ENCODE data around the gene SPATA25.

The SPATA25 gene

GRCh38 chr20:45850238-45850637 is 37.2 kb downstream of the SPATA25 start:
- no peak overlapping the region for H3K4me3 ChIP-seq (ENCODE audit: insufficient read depth, low read length, poor library complexity, severe bottlenecking)
- peaks cover 4% of the 10 kb centered on the region; the same call in 1 of the 2 replicates for H3K79me2 ChIP-seq (ENCODE audit: insufficient read depth, low read length)

GRCh38 chr20:45848969-45849582 is 38.3 kb downstream of the SPATA25 start:
- Histone ChIP-seq H3K9me2 (replicated peaks; ENCODE audit: insufficient read depth, low read length) (no peaks in the 10 kb centered on the region), H3K9me3 (ENCODE audit: insufficient read depth, low read length) (no peaks in the 10 kb centered on the region), H3K9ac (ENCODE audit: low read length) (no peak overlapping the region), H3F3A (ENCODE audit: insufficient read depth) (no peaks in the 10 kb centered on the region), H3K27ac (ENCODE audit: low read depth, low read length) (no peak overlapping the region), H3K27me3 (ENCODE audit: low read length) (no peaks in the 10 kb centered on the region), H4K20me1 (ENCODE audit: low read depth, low read length) (no peaks in the 10 kb centered on the region), H3K4me3 (ENCODE audit: insufficient read depth, low read length, poor library complexity, severe bottlenecking) (no peak overlapping the region), H2AFZ (ENCODE audit: low read depth, low read length, severe bottlenecking) (no peak overlapping the region), H3K36me3 (ENCODE audit: low read length) (no peaks in the 10 kb centered on the region), H3K79me2 (ENCODE audit: insufficient read depth, low read length) (no peaks in the 10 kb centered on the region), H3K4me2 (ENCODE audit: low read depth, low read length, poor library complexity, severe bottlenecking) (no peak overlapping the region)
- no peak for TF ChIP-seq CTCF (IDR thresholded peaks at IDR 0.05; ENCODE audit: insufficient read depth, low read length, poor library complexity, severe bottlenecking)
- no peak for TF ChIP-seq EZH2phosphoT487 (conservative IDR thresholded peaks at IDR 0.05; ENCODE audit: low read length)

More at GRCh38 chr20:45850238-45850637, 37.2 kb downstream of the SPATA25 start:
- H3K9me2 ChIP-seq (replicated peaks; ENCODE audit: insufficient read depth, low read length) = no peaks in the 10 kb centered on the region
- no peak overlapping the region for H3K27ac ChIP-seq (ENCODE audit: low read depth, low read length)
- TF ChIP-seq CTCF (IDR thresholded peaks at IDR 0.05; ENCODE audit: insufficient read depth, low read length, poor library complexity, severe bottlenecking) (no peak), EZH2phosphoT487 (conservative IDR thresholded peaks at IDR 0.05; ENCODE audit: low read length) (no peak)
- H3K4me2 ChIP-seq (ENCODE audit: low read depth, low read length, poor library complexity, severe bottlenecking) = no peak overlapping the region
- no peaks in the 10 kb centered on the region for H3K9me3 ChIP-seq (ENCODE audit: insufficient read depth, low read length)
- H4K20me1 ChIP-seq (ENCODE audit: low read depth, low read length) = no peaks in the 10 kb centered on the region
- H2AFZ ChIP-seq (ENCODE audit: low read depth, low read length, severe bottlenecking) = no peak overlapping the region
- H3K36me3 ChIP-seq (ENCODE audit: low read length) = no peaks in the 10 kb centered on the region
- no peaks in the 10 kb centered on the region for H3K27me3 ChIP-seq (ENCODE audit: low read length)
- no peak overlapping the region for H3K9ac ChIP-seq (ENCODE audit: low read length)
- no peaks in the 10 kb centered on the region for H3F3A ChIP-seq (ENCODE audit: insufficient read depth)

GRCh38 chr20:45848421-45848820 is 39.0 kb downstream of the SPATA25 start:
- H3K4me2 ChIP-seq (ENCODE audit: low read depth, low read length, poor library complexity, severe bottlenecking) = no peak overlapping the region
- H3F3A ChIP-seq (ENCODE audit: insufficient read depth) = no peaks in the 10 kb centered on the region
- no peak overlapping the region for H3K27ac ChIP-seq (ENCODE audit: low read depth, low read length)
- no peaks in the 10 kb centered on the region for H3K9me3 ChIP-seq (ENCODE audit: insufficient read depth, low read length)
- H3K79me2 ChIP-seq (ENCODE audit: insufficient read depth, low read length) = no peaks in the 10 kb centered on the region
- no peaks in the 10 kb centered on the region for H3K27me3 ChIP-seq (ENCODE audit: low read length)
- no peaks in the 10 kb centered on the region for H3K9me2 ChIP-seq (replicated peaks; ENCODE audit: insufficient read depth, low read length)
- H3K9ac ChIP-seq (ENCODE audit: low read length) = no peak overlapping the region
- H2AFZ ChIP-seq (ENCODE audit: low read depth, low read length, severe bottlenecking) = no peak overlapping the region
- no peaks in the 10 kb centered on the region for H4K20me1 ChIP-seq (ENCODE audit: low read depth, low read length)
- H3K4me3 ChIP-seq (ENCODE audit: insufficient read depth, low read length, poor library complexity, severe bottlenecking) = no peak overlapping the region
- H3K36me3 ChIP-seq (ENCODE audit: low read length) = no peaks in the 10 kb centered on the region
- TF ChIP-seq EZH2phosphoT487 (conservative IDR thresholded peaks at IDR 0.05; ENCODE audit: low read length) (no peak), CTCF (IDR thresholded peaks at IDR 0.05; ENCODE audit: insufficient read depth, low read length, poor library complexity, severe bottlenecking) (no peak)
